ENCODE measurements around the gene PRRT1.
A peak's percentile ranks its signal among the peaks of the same experiment; 100 is the strongest.

Gene PRRT1

DNA sequence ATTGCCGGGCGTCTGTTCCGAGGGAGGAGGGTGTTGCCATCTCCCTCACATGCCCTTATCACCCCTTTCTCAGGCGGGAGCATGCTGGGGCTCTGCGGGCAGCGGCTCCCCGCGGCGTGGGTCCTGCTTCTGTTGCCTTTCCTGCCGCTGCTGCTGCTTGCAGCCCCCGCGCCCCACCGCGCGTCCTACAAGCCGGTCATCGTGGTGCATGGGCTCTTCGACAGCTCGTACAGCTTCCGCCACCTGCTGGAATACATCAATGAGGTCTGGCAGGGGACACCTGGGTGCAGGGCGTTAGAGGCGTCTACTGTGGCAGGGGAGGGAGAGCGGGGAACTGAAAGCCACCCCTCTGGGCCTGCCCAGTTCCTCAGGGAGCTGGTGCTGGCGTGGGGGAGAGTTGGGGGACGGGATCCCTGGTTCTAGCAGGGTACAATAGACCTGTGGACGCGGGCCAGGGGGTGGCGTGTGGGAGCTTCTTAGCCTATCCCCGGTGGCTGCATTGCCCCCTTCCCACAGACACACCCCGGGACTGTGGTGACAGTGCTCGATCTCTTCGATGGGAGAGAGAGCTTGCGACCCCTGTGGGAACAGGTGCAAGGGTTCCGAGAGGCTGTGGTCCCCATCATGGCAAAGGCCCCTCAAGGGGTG is 2.9 kb upstream of the PRRT1 start:
- H3K4me1 Mint-ChIP-seq = peaks cover 56% of the 10 kb centered on the region
- peaks cover 31% of the 10 kb centered on the region for H3K27me3 Mint-ChIP-seq (ENCODE audit: low read depth, poor library complexity)
- peaks cover 30% of the 10 kb centered on the region for H3K36me3 Mint-ChIP-seq (ENCODE audit: low read depth)
- H3K4me3 Mint-ChIP-seq = peak overlapping the region; percentile 95
- peak; percentile 34 for TF ChIP-seq CTCF (IDR thresholded peaks at IDR 0.05)
- H3K9me3 Mint-ChIP-seq = no peaks in the 10 kb centered on the region
- peak overlapping the region; percentile 98 for H3K27ac Mint-ChIP-seq
- peak; percentile 65 for DNase-seq

DNA sequence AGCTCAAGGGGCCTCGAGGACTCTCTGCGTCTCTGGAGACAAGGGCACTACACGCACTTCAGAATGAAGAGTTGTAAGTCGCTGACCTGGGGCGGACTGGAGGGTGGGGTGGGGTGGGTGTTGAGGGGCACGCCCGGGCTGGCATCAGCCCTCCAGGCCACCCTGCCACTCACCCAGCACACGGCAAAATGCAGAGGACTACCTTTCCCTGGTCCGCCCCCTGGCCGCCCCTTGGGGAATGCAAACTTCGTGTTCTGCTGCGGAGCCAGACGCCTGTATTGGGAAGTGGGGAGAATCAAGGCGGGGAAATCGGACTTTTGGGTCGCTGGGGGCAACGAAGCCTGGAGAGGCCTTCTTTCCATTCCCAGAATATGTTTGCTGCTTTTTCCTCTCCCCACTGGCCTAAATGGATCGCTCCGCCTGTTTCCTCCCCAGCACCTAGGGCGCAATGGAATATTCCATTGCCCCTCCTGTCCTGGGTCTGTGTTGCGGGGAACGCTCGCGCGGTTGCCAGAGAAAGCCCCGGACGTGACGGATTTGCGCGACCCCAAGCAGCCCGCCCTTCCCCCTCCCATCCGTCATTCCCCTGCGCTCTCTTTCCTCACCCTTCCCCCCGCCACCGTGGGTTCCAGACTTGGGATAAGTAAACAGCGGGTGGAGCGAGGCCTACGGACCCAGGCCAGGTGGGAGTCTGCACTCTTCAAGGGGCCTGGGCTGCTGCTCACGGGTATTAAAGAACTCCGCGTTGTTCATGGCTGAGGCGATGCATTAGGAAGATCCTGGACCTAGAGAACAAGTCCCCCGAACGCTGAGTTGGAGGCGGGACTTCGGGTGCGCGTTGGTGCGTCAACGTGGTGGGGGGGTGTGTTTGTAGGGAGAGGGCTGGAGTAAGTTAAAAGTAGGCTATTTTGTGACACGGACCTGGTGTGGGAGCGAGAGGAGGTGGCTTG is 2.1 kb upstream of the PRRT1 start, which contains the start of gene PPT2:
PPT2 (plus strand) TSS at position 578 of the 950 bp plus-strand sequence. CDS start 454 bp downstream, outside the sequence.
- H3K9me3 Mint-ChIP-seq = no peaks in the 10 kb centered on the region
- no peak for TF ChIP-seq CTCF (IDR thresholded peaks at IDR 0.05)
- H3K27me3 Mint-ChIP-seq (ENCODE audit: low read depth, poor library complexity) = peaks cover 37% of the 10 kb centered on the region
- H3K4me3 Mint-ChIP-seq = peak within 1 kb of the TSS; percentile 95
- peaks cover 59% of the 10 kb centered on the region for H3K4me1 Mint-ChIP-seq
- DNase-seq = peak; percentile 80
- peak within 1 kb of the TSS; percentile 98 for H3K27ac Mint-ChIP-seq
- peaks cover 22% of the 10 kb centered on the region for H3K36me3 Mint-ChIP-seq (ENCODE audit: low read depth)

GRCh38 chr6:32152769-32153563 is 1.2 kb upstream of the PRRT1 start:
- no peak for TF ChIP-seq CTCF (IDR thresholded peaks at IDR 0.05)
- Mint-ChIP-seq H3K9me3 (peaks cover 7% of the 10 kb centered on the region), H3K36me3 (ENCODE audit: low read depth) (peaks cover 21% of the 10 kb centered on the region), H3K4me1 (peaks cover 68% of the 10 kb centered on the region), H3K27me3 (ENCODE audit: low read depth, poor library complexity) (peaks cover 46% of the 10 kb centered on the region), H3K4me3 (peak overlapping the region; percentile 95), H3K27ac (peak overlapping the region; percentile 94)
- DNase-seq = peak; percentile 50

- H3K27me3 Mint-ChIP-seq (ENCODE audit: low read depth, poor library complexity) = peaks cover 61% of the 10 kb centered on the region
- H3K27ac Mint-ChIP-seq = no peak overlapping the region
- no peak for DNase-seq
- H3K4me3 Mint-ChIP-seq = peak overlapping the region; percentile 95
- peaks cover 84% of the 10 kb centered on the region for H3K4me1 Mint-ChIP-seq
- TF ChIP-seq CTCF (IDR thresholded peaks at IDR 0.05) = no peak
- peaks cover 16% of the 10 kb centered on the region for H3K36me3 Mint-ChIP-seq (ENCODE audit: low read depth)
- H3K9me3 Mint-ChIP-seq = peaks cover 8% of the 10 kb centered on the region
These were observed 417 bp downstream of the PRRT1 start for GRCh38 chr6:32151181-32151862.
